AG09319 (cell line): Measurements from ENCODE around the gene POLQ.

ENCODE experiments used
- DNase-seq: peaks from one replicate; pipeline ENCODE4 v3.0.0-alpha.2; 2010; ENCODE audit warnings: low read depth; ENCODE audit errors: extremely low read depth
- TF ChIP-seq, protein P1 (sequence below): IDR thresholded peaks from 2 replicates; pipeline ENCODE4 v1.5.1; 2011; ENCODE audit warnings: low read depth, mild to moderate bottlenecking, inconsistent platforms, low read length, moderate library complexity

The POLQ gene

DNA sequence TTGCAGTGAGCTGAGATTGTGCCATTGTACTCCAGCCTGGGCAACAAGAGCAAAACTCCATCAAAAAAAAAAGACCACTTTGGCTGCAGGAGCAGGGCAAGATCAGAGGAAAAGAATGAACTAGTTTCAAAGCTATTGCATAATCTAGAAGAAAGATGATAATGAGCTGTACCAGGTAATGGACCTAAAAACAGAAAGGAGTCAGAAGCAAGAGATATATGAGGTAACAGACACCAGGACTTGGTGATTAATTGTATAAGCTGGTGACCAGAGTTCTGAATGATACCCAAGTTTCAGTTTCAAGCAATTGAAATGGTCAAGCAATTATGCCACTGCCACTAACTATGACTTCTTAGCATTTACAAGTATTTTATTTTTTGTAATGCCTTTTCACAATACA, 2.9 kb downstream of the POLQ start:
- TF ChIP-seq, protein P1, sequence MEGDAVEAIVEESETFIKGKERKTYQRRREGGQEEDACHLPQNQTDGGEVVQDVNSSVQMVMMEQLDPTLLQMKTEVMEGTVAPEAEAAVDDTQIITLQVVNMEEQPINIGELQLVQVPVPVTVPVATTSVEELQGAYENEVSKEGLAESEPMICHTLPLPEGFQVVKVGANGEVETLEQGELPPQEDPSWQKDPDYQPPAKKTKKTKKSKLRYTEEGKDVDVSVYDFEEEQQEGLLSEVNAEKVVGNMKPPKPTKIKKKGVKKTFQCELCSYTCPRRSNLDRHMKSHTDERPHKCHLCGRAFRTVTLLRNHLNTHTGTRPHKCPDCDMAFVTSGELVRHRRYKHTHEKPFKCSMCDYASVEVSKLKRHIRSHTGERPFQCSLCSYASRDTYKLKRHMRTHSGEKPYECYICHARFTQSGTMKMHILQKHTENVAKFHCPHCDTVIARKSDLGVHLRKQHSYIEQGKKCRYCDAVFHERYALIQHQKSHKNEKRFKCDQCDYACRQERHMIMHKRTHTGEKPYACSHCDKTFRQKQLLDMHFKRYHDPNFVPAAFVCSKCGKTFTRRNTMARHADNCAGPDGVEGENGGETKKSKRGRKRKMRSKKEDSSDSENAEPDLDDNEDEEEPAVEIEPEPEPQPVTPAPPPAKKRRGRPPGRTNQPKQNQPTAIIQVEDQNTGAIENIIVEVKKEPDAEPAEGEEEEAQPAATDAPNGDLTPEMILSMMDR = no peak
- no peak for DNase-seq

DNA sequence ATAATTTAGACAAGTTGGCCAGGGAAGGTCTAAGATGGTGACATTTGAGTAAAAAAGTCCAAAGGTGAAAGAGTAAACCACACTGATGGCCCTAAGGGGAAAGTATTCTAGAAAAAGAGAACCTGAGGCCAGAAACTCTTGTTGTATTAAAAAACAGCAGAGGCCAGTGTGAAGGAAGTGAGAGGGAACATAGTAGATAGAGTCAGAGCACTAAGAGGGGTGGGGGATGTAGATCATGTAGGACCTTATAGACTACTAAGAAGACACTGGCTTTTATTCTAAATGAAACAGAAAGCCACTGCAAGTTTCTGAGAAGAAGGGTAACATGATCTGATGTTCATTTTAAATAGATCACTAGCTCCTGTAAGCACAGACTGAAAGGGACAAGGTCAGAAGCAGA, 14.5 kb downstream of the POLQ start:
- TF ChIP-seq, protein P1 = no peak
- DNase-seq = no peak

DNA sequence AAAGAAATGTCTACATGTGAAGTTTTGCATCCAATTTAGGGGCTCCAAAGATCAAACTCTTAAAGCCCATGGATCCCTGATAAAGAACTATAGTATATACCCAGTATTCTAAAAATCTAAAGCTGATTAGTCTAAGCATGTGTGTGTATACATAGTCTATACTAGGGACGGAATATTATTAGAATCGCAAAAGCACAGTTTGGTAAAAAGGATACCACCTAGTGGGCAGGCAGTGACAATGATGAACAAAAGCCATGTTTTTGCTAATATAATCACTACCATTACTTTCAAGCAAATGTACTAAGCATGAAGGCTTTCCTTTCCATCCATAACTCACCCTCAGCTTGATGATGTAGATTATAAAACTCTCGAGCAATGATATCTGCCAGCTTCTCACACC, 16.5 kb downstream of the POLQ start:
- DNase-seq = no peak
- TF ChIP-seq, protein P1 = peak; percentile 61

DNA sequence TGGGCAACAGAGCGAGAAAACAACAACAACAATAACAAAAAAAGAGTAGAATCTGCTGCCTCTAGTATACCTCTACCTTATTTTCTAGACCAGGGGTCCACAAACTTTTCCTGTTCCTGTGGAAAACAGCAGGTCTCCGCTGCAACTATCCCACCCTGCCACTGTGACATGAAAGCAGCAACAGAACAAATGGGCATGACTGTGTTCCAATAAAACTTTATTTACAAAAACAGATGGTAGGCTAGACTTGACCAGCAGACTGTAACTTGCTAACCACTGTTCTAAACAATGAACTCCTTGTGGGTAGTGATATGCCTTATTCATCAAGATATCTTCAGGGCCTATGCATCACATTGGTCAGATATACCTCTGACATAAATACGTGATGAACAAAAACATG, 25.3 kb downstream of the POLQ start:
- DNase-seq = no peak
- TF ChIP-seq, protein P1 = no peak

DNA sequence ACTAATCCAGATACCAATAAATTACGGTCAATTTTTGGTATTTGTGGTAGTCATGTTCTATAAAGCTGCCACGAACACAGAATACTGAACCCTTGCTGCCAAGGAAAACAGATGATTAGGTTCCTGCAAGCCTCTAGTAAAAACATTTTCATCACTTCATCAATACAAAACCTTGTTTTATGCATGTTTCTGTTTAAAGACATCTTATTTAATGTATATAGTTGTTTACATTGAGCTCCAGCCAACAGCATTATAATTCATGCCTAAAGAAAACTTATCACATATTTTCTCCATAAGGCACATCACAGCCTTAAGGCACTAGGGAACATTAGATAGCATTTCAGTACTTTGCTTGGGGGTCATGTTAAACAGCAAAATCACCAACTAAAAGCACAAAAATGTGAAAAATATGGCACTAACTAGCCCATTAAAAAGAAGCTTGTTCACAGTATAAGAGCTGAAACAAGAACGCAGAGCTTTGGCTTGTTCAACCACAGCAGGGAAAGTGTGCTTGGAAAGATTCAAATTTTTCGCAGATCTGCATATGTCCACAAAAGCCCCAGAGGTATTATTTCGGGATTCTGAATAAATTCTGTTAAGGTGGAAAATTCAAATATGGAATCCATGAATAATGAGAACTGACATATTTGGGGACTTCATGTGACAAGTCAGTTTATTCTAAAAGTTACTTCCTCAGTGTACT, 27.7 kb downstream of the POLQ start:
- TF ChIP-seq, protein P1 = no peak
- DNase-seq = no peak

DNA sequence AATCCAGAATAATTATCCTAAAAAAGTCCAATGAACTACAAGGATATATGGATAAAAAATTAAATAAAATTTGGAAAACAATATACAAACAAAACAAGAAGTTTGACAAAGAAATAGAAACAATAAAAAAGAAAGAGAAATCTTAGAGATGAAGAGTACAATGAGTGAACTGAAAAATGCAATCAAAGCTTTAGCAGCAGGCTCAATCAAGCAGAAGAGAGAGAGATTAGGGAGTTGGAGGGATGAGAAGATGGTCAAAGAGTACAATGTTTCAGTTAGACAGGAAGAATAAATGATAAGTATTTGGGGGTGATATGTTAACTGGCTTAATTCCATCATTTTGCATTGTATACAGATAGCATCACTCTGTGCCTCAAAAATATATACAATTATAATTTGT, 29.9 kb downstream of the POLQ start:
- no peak for DNase-seq
- TF ChIP-seq, protein P1 = no peak

DNA sequence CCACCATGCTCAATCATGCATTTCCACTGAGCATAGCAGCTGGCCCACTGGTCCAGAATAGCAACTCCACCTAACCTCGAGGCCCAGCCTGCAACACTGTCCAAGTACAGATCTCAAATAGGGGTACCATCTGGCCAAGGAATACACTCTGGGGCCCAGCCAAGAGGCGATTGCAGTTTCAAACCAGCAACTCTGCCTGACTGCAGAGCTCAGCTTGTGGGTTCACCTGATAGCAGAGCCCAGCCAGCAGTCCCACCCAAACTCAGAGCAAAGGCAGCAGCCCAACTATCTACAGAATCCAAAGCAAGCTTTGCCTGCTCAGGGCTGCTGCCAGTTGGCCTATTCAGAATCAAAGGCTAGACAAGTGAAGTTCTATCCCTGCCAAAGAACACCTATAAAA, 30.5 kb downstream of the POLQ start:
- TF ChIP-seq, protein P1 = no peak
- DNase-seq = no peak
